GM12878 (cell line): ENCODE results near the gene MAGI2. TPM values are rescaled to one million over a fixed set of nuclear protein-coding genes. Genes with fewer than 3 reads are reported as not detected.

ENCODE experiments used
- ATAC-seq: fragments of 200-7000 bp; cut with Tn5 transposase; 3 replicates; pipeline ENCODE4 v1.9.1; 2020; ENCODE audit warnings: mild to moderate bottlenecking, moderate library complexity
- BruUV-seq: library from RNA; stranded (reverse); fragments of 400-500 nt; replicated peaks from 2 replicates; lab custom pipeline; 2021; lab: Mats Ljungman, UMichigan
- CTCF ChIA-PET: fragments of 300-600 bp; sonication (Branson Sonifier 250); formaldehyde crosslinking; extraction: SDS; loops from one replicate; lab custom pipeline; 2021; ENCODE audit warnings: inconsistent platforms; lab: Yijun Ruan, JAX
- POLR2A ChIA-PET: fragments of 350-600 bp; formaldehyde crosslinking; extraction: SDS; loops from one replicate; lab custom pipeline; 2021; ENCODE audit warnings: inconsistent platforms; lab: Charles Lee
- RAD21 ChIA-PET: fragments of 300-600 bp; sonication (Branson Sonifier 250); formaldehyde crosslinking; loops from one replicate; lab custom pipeline; 2023; ENCODE audit warnings: antibody characterized with exemption; ENCODE audit not compliant: unreplicated experiment; lab: Charles Lee
- SMC1A ChIA-PET: fragments of 300-600 bp; sonication (Branson Sonifier 250); formaldehyde crosslinking; loops from one replicate; lab custom pipeline; 2023; ENCODE audit not compliant: unreplicated experiment, uncharacterized antibody; lab: Charles Lee
- DNase-seq: peaks from one replicate; pipeline ENCODE4 v3.0.0-alpha.2; 2011; ENCODE audit warnings: low read depth, low spot score
- FAIRE-seq: peaks from 3 replicates; lab custom pipeline; 2011; peaks lifted over from hg19 to GRCh38; lab: Jason Lieb, UNC
- H2AFZ ChIP-seq: 2 replicates; pipeline ENCODE4 v1.6.0; 2011; ENCODE audit warnings: low read depth, low read length, control low read depth; ENCODE audit not compliant: control insufficient read depth
- H3K27ac ChIP-seq: 2 replicates; pipeline ENCODE4 v1.5.1; 2011; ENCODE audit warnings: control low read depth; ENCODE audit not compliant: control insufficient read depth, insufficient read depth
- H3K27me3 ChIP-seq, 2 experiments: replicated peaks in 1 of 2; 2 replicates each; pipeline versions ENCODE4 v1.6.0 to v1.6.1; 2011; ENCODE audit warnings: low read length in 1 of 2; ENCODE audit not compliant: control insufficient read depth in 2 of 2, insufficient read depth in 2 of 2
- H3K36me3 ChIP-seq, 2 experiments: 2 replicates each; pipeline ENCODE4 v1.5.1; 2011; ENCODE audit warnings: low read length in 1 of 2; ENCODE audit not compliant: control insufficient read depth in 2 of 2, insufficient read depth in 2 of 2
- H3K4me1 ChIP-seq: 2 replicates; pipeline ENCODE4 v1.6.1; 2011; ENCODE audit warnings: mild to moderate bottlenecking, low read length, moderate library complexity, mixed read lengths; ENCODE audit not compliant: control insufficient read depth, insufficient read depth
- H3K4me2 ChIP-seq: 2 replicates; pipeline ENCODE4 v1.6.0; 2011; ENCODE audit warnings: control low read depth; ENCODE audit not compliant: control insufficient read depth, insufficient read depth
- H3K4me3 ChIP-seq: fragments of 200-600 bp; sonication (generic); 2 replicates; pipeline ENCODE4 v1.5.1; 2016
- H3K79me2 ChIP-seq: 2 replicates; pipeline ENCODE4 v1.6.0; 2011; ENCODE audit warnings: low read length; ENCODE audit not compliant: control insufficient read depth, insufficient read depth
- H3K9ac ChIP-seq: 2 replicates; pipeline ENCODE4 v1.8.0; 2011; ENCODE audit warnings: low read length, control low read depth, mixed read lengths; ENCODE audit not compliant: control insufficient read depth, insufficient read depth
- H3K9me3 ChIP-seq: replicated peaks from 3 replicates; pipeline ENCODE4 v1.5.1; 2011; ENCODE audit warnings: mild to moderate bottlenecking, low read length; ENCODE audit not compliant: control insufficient read depth, insufficient read depth
- H4K20me1 ChIP-seq: 2 replicates; pipeline ENCODE4 v1.6.0; 2011; ENCODE audit not compliant: control insufficient read depth, insufficient read depth
- KDM1A ChIP-seq: fragments of 200-600 bp; sonication (generic); IDR thresholded peaks from 2 replicates; pipeline ENCODE4 v1.6.1; 2016; ENCODE audit warnings: borderline replicate concordance
- PRDM15 ChIP-seq: fragments of 450-650 bp; formaldehyde crosslinking; IDR thresholded peaks from 2 replicates; pipeline ENCODE4 v1.4.0; 2020; ENCODE audit warnings: mild to moderate bottlenecking, moderate library complexity
- RELB ChIP-seq: fragments of 450-650 bp; IDR thresholded peaks from 2 replicates; pipeline ENCODE4 v1.6.1; 2017; ENCODE audit warnings: low read depth, mild to moderate bottlenecking, moderate library complexity
- WRNIP1 ChIP-seq: IDR thresholded peaks from 2 replicates; pipeline ENCODE4 v1.6.1; 2011; ENCODE audit warnings: low read depth, low read length, improper control_type of control experiment, borderline replicate concordance
- YBX1 ChIP-seq: fragments of 450-650 bp; IDR thresholded peaks from 2 replicates; pipeline ENCODE4 v1.6.1; 2016; ENCODE audit warnings: antibody characterized with exemption
- YY1 ChIP-seq: IDR thresholded peaks from 2 replicates; pipeline ENCODE4 v1.6.1; 2011; ENCODE audit warnings: low read depth, mild to moderate bottlenecking, low read length
- WGBS: methylation state at CpG from one replicate; pipeline ENCODE4 v1.1.6; 2016; ENCODE audit warnings: low lambda C conversion rate; ENCODE audit not compliant: insufficient replicate concordance, insufficient coverage; ENCODE audit errors: missing lambda C conversion rate; 5-methylcytosine and 5-hydroxymethylcytosine counted together
- in situ Hi-C: fragments of 300-500 bp; cut with MboI; formaldehyde crosslinking; loops from 9 replicates; pipeline ENCODE4 v1.14.3; 2018; ENCODE audit warnings: mixed read lengths
- intact Hi-C: fragments of 100-400 bp; cut with micrococcal nuclease; formaldehyde crosslinking; loops from one replicate; pipeline ENCODE4 v1.14.2; 2022; ENCODE audit not compliant: unreplicated experiment
- polyA plus RNA-seq, 11 experiments: library from polyadenylated mRNA; depleted of rRNA in 4 of 11; unstranded in 6 of 11; stranded (reverse) in 5 of 11; fragments of >200 nt; fragmentation: Nextera tagmentation in 4 of 11; fragmentation: Illumina TruSeq in 1 of 11; extraction: Ambion mirVana in 4 of 11; extraction: Trizol in 1 of 11; gene quantifications; 1 replicate in 1 of 11; 2 replicates in 10 of 11; pipeline versions ENCODE4 v1.2.1 to v1.2.3, GENCODE V29; 2011 to 2016; ENCODE audit warnings: inconsistent platforms in 2 of 11, missing spikeins in 2 of 11, low read depth in 1 of 11
- total RNA-seq, 4 experiments: library from RNA; depleted of rRNA in 3 of 4; stranded (reverse); fragments of >200 nt in 3 of 4; fragmentation: Illumina TruSeq in 1 of 4; extraction: Trizol in 1 of 4; gene quantifications; 2 replicates each; pipeline versions ENCODE4 v1.2.1 to v1.2.3, GENCODE V29; 2013 to 2021

Gene MAGI2
- total and polyA plus RNA-seq, 10 of the 15 experiments (the other 5 are each of a cell fraction or from before 2014, with no cell fraction given) = 0.01 to 0.31 (median 0.05) TPM; not detected in 2

- H3K4me2 ChIP-seq = no peak overlapping the region
- FAIRE-seq (no peak), ATAC-seq (no peak), DNase-seq (no peak)
- WGBS = 43% methylated on average over 2 of the region's 2 CpGs
- H3K9ac ChIP-seq = no peak overlapping the region
- in situ Hi-C loops = no loop called here
- POLR2A ChIA-PET = no interaction called here
- H3K27me3 ChIP-seq = no peaks in the 10 kb centered on the region
- no peaks in the 10 kb centered on the region for H3K9me3 ChIP-seq
- CTCF ChIA-PET = no interaction called here
- no peaks in the 10 kb centered on the region for H3K36me3 ChIP-seq
- SMC1A ChIA-PET = no interaction called here
- H3K4me3 ChIP-seq = no peak overlapping the region
- RAD21 ChIA-PET = no interaction called here
- BruUV-seq = no TSS peak
- no peaks in the 10 kb centered on the region for H3K4me1 ChIP-seq
- no peak for TF ChIP-seq YBX1
- TF ChIP-seq KDM1A = no peak
- no peak for TF ChIP-seq RELB
- no peak for TF ChIP-seq WRNIP1
- no peak for TF ChIP-seq PRDM15 (CRISPR knock-in tag)
- no peak for TF ChIP-seq YY1
- intact Hi-C loops = no loop called here
- H4K20me1 ChIP-seq = no peaks in the 10 kb centered on the region
- no peak overlapping the region for H2AFZ ChIP-seq
- no peaks in the 10 kb centered on the region for H3K79me2 ChIP-seq
- H3K27ac ChIP-seq = no peak overlapping the region
Measured at GRCh38 chr7:78476851-78477405, 976.5 kb downstream of the MAGI2 start.
